Stimulated activated CD8-positive, alpha-beta memory T cell treated with anti-CD3 and anti-CD28 coated beads, Interleukin-7, amount 100 ng/mL, for 48 hours (primary cell): ENCODE data around the gene LOXL1.
"Not testable (repeated sequence)": the region's sequence is repeated elsewhere in the genome, so short reads cannot be mapped to it uniquely, and the experiment has no call there.

Experiments
- DNase-seq, 2 donors: peaks; one replicate each; pipeline ENCODE4 v3.0.0-alpha.2; 2020; ENCODE audit warnings: low read depth in 1 of 2; ENCODE audit errors: extremely low read depth in 1 of 2

The LOXL1 gene

GRCh38 chr15:73937296-73937695 is 11.0 kb downstream of the LOXL1 start:
- DNase-seq = no peak

GRCh38 chr15:73937726-73938125 is 11.5 kb downstream of the LOXL1 start:
- no peak for DNase-seq

GRCh38 chr15:73938516-73938915 is 12.3 kb downstream of the LOXL1 start:
- not testable (repeated sequence) for DNase-seq

- DNase-seq = no peak
Measured at GRCh38 chr15:73939138-73939537, 12.9 kb downstream of the LOXL1 start.

- no peak for DNase-seq
Measured at GRCh38 chr15:73940061-73940981, 14.1 kb downstream of the LOXL1 start.

- no peak for DNase-seq
Measured at GRCh38 chr15:73941044-73941443, 14.8 kb downstream of the LOXL1 start.

- no peak for DNase-seq
Measured at GRCh38 chr15:73941449-73941848, 15.2 kb downstream of the LOXL1 start.

GRCh38 chr15:73941871-73942635 is 15.8 kb downstream of the LOXL1 start:
- no peak for DNase-seq

GRCh38 chr15:73942751-73943270 is 16.5 kb downstream of the LOXL1 start:
- no peak for DNase-seq

- no peak for DNase-seq
Measured at GRCh38 chr15:73944161-73945129, 18.2 kb downstream of the LOXL1 start.

- DNase-seq = no peak
Measured at GRCh38 chr15:73945130-73945508, 18.9 kb downstream of the LOXL1 start.

GRCh38 chr15:73946046-73946721 is 19.9 kb downstream of the LOXL1 start:
- no peak for DNase-seq

- no peak for DNase-seq
Measured at GRCh38 chr15:73946795-73947370, 20.6 kb downstream of the LOXL1 start.

- no peak for DNase-seq
Measured at GRCh38 chr15:73947651-73948050, 21.4 kb downstream of the LOXL1 start.

GRCh38 chr15:73948396-73948795 is 22.1 kb downstream of the LOXL1 start:
- DNase-seq = no peak

- DNase-seq = no peak
Measured at GRCh38 chr15:73948982-73949381, 22.7 kb downstream of the LOXL1 start.

GRCh38 chr15:73949496-73949895 is 23.2 kb downstream of the LOXL1 start:
- DNase-seq = no peak

GRCh38 chr15:73950479-73950830 is 24.2 kb downstream of the LOXL1 start:
- DNase-seq = no peak

- peak; percentile 44 to 47 for DNase-seq
Measured at GRCh38 chr15:73950831-73951561, 24.7 kb downstream of the LOXL1 start.
